GM20000 (cell line): ENCODE measurements around the gene STX11.

Experiments
- DNase-seq: peaks from one replicate; pipeline ENCODE4 v3.0.0; 2012; ENCODE audit warnings: low spot score
- TF ChIP-seq, protein P1 (sequence below): IDR thresholded peaks from 2 replicates; pipeline ENCODE4 v1.5.1; 2012; ENCODE audit warnings: mild to moderate bottlenecking, control low read depth; ENCODE audit errors: extremely low read depth, missing control alignments

The STX11 gene

DNA sequence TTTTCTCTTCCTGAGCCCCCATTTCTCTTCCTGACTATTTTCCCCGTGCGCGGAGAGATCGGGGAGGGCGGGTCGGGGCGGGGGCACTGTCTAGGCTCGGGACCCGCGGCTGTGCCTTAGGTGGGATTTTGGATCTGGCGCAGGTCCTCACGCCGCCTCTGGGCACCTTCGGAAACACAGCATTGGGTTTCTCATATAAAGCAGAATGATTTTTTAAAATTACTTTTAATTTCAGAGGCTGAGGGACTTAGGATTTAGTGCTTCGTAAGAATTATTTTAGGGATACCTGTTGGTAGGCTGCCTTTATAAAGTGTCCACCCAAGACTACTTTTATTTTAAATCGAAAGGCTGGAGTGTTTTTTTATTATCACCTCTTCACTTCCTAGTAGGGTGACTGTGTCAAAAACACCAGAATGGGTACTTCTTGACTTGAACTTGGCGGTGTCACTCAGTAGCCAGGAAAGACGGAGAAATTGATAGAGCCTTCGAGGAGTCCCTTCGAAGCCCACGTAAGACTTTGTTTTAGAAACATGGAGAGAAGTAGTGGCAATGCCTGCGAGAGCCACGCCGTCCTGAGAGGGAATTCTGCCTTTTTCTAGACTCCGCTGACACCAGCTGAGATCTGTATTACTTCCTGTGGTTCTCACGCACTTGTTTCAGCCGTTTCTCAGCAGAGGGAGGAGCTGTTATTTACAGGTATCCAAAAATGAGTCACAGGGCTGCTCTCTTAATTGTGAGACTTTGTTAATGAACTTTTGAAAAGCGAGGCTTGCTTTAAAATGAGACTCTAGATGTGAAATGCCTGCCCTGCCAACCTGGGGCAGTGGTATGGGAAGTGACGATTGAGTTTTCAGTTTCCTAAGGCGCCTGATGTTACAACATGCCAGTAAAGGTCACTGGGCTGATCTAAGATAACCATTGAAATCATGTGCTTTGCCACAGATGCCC lies 667 bp downstream of the STX11 start:
- peak; percentile 74 for DNase-seq

DNA sequence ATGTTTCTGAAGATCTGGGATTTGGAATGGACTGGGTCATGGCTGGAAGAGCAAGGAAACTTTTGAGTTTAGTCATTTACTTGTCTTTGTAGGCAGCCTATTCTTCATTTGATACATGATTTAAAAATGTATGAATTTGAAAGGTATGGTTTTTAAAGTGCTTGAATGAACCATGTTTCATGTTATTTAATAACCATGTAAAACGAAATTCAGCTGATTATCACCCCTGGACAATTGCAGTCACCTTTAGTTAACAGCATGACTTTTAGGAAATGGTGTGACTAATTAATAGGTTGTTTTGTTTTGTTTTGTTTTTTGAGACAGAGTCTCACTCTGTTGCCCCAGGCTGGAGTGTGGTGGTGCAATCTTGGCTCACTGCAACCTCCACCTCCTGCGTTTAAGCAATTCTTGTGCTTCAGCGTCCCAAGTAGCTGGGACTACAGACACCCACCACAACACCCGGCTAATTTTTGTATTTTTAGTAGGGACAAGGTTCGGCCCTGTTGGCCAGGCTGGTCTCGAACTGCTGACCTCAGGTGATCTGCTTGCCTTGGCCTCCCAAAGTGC lies 2.1 kb downstream of the STX11 start:
- no peak for DNase-seq
- TF ChIP-seq, protein P1, sequence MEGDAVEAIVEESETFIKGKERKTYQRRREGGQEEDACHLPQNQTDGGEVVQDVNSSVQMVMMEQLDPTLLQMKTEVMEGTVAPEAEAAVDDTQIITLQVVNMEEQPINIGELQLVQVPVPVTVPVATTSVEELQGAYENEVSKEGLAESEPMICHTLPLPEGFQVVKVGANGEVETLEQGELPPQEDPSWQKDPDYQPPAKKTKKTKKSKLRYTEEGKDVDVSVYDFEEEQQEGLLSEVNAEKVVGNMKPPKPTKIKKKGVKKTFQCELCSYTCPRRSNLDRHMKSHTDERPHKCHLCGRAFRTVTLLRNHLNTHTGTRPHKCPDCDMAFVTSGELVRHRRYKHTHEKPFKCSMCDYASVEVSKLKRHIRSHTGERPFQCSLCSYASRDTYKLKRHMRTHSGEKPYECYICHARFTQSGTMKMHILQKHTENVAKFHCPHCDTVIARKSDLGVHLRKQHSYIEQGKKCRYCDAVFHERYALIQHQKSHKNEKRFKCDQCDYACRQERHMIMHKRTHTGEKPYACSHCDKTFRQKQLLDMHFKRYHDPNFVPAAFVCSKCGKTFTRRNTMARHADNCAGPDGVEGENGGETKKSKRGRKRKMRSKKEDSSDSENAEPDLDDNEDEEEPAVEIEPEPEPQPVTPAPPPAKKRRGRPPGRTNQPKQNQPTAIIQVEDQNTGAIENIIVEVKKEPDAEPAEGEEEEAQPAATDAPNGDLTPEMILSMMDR, result no peak

More for the DNA sequence above, 667 bp downstream of the STX11 start:
- TF ChIP-seq, protein P1, result peak; percentile 17

DNA sequence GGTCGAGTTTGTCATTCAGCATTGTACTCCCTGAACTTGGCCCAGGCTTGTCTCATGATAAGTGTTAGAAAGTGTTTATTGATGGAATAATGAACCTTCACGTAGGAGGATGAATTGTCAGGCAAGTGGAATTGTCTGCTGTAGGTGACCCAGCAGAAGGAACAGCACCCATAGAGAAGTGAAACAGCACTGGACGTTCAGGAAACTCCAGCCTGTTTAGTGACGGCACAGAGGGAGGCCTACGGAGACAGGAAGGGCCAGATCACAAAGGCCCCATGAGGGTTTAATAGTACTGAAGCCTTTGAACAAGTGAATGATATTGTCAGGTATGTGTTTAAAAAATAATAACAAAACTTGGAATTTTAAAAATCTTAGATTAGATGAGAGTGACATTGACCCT lies 2.9 kb downstream of the STX11 start:
- peak; percentile 28 for DNase-seq
- TF ChIP-seq, protein P1, result no peak

DNA sequence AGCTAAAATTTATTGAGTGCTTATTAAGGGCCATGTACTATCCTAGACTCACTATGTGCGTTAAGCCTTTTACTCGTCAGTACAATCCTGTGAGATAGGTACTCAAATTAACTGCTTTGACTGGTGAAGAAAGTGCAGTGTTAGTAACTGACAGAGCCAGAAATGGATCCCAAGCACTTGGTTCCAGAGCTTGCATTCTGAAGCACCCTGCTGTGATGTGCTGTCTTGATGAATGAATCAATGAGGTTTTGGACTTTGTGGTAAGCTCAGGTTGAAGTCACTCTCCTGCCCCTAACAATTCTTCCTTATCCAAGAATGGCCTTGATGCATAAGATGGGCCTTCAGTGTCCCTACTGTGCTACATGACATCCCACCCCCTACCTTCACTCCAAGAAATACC lies 3.7 kb downstream of the STX11 start:
- no peak for DNase-seq
- TF ChIP-seq, protein P1, result no peak

DNA sequence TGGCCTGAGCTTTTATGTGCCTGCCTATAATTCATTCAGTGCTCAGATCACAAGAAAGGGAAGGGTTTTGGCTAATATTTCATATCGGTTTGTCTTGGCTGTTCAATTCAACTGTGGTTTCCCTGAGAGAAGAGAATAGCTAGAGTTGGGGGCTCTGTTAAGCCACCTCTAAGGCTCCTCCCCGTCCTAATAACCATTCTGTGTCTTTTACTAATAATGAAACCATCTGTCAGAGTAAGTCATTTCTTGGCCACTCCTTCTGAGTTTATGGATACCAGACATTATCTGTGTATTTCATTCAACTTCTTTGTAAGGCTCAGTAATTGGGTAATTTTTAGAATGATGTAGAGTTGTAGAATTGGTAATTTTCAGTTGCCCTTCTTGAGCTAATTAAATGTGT lies 5.2 kb downstream of the STX11 start:
- TF ChIP-seq, protein P1, result no peak
- peak; percentile 75 for DNase-seq

DNA sequence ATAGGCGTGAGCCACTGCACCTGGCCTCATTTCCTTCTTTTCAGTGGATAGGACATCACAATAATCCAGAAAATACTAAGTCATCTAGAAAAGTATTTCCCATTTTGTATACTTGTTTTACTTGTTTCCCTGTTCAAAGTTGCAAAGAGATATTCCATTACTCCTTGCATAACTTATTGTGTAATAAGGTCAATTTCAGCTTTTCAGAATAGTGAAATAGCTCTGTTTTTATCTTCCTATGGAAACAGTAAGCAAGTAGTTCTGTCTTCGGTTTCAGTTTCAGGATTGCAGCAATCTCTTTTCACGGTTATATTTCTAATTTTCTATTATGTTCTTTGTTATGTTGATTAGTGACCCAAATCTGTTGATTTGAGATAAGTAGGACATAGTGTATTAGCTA lies 6.0 kb downstream of the STX11 start:
- TF ChIP-seq, protein P1, result no peak
- peak; percentile 36 for DNase-seq

DNA sequence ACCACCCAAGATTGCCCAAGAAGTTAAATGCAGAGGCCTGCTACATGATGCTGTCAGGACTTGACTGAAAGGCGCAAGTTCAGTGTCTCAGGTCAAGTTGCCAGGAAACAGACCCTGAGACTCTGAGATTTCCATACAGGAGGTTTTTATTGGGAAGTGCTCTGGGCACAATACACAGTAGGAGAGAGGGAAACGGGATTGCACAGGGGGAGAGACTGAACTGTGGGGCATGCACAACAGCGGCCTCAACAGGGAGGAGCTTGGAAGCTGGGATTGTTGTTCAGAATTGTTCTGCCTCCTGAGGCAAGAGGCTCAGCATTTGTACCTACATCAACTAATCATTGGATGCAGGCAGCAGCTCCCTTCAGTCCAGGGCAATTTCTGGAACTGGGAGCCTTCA lies 6.7 kb downstream of the STX11 start:
- TF ChIP-seq, protein P1, result no peak
- no peak for DNase-seq
